ENCODE results near the gene APBA2. TPM values are rescaled to one million over a fixed set of nuclear protein-coding genes. Genes with fewer than 3 reads are reported as not detected.

Gene APBA2
- total and polyA plus RNA-seq, 2 of the 4 experiments (the other 2 are of a cell fraction) = 21.7 to 33.0 TPM

DNA sequence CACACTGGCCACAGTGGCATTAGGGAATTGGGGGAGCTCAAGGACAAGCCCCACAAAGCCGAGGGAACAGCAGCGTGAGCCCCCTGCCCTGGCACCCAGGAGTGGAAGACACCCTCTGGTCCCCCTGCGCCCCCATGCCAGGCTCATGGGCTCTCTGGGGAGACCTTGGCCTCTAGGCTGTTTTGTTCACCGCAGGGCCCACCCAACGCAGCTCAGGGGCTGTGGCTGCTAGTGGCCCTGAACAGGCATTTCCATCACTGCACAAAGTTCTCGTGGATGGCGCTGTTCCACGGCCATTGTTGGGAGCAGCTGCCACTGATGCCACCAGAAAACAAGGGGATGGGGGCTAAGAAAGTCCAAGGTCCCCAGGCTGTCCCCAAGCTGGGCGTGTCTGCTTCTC lies 236.1 kb downstream of the APBA2 start:
- H2AK5ac ChIP-seq (ENCODE audit: low read depth, low read length) = no peak overlapping the region
- no peak overlapping the region for H2BK120ac ChIP-seq (ENCODE audit: low read depth, low read length)
- H3K27ac ChIP-seq (ENCODE audit: insufficient read depth, low read length) = no peak overlapping the region
- no TSS peak for BruUV-seq (replicated peaks)
- no peak overlapping the region for H2BK20ac ChIP-seq (ENCODE audit: low read depth, low read length)
- H3K56ac ChIP-seq (ENCODE audit: extremely low read depth, insufficient read depth, low read length) = no peak overlapping the region
- no peak overlapping the region for H2AFZ ChIP-seq (replicated peaks; ENCODE audit: low read length, poor library complexity)
- H2BK5ac ChIP-seq (ENCODE audit: low read depth, low read length, poor library complexity, severe bottlenecking) = no peak overlapping the region
- no peaks in the 10 kb centered on the region for H3K36me3 ChIP-seq (ENCODE audit: control insufficient read depth, insufficient read depth, low read length)
- intact Hi-C loops (cut with micrococcal nuclease) (no loop called here), dilution Hi-C loops (cut with HindIII; ENCODE audit: low sequenced_read_pairs, unreplicated experiment) (no loop called here), in situ Hi-C loops (cut with MboI; ENCODE audit: low sequenced_read_pairs) (no loop called here)
- H3K14ac ChIP-seq (replicated peaks; ENCODE audit: low read depth, low read length) = no peak overlapping the region
- no peaks in the 10 kb centered on the region for H4K20me1 ChIP-seq (ENCODE audit: insufficient read depth, low read length)
- ATAC-seq (ENCODE audit: low read depth) (no peak), DNase-seq (no peak)
- H4K8ac ChIP-seq (ENCODE audit: low read depth in 2 of 2, low read length in 2 of 2) = no peak overlapping the region
- no peak overlapping the region for H4K5ac ChIP-seq (ENCODE audit: low read depth, low read length)
- no peaks in the 10 kb centered on the region for H3K9me1 ChIP-seq (ENCODE audit: insufficient read depth, low read length)
- no peak overlapping the region for H3K4me3 ChIP-seq (ENCODE audit: insufficient read depth, low read depth, low read length)
- no peak overlapping the region for H3K4me2 ChIP-seq (ENCODE audit: low read depth, low read length)
- ChIA-PET POLR2A (ENCODE audit: unreplicated experiment) (no interaction called here), CTCF (no interaction called here)
- no peak overlapping the region for H3K23ac ChIP-seq (ENCODE audit: low read depth, low read length)
- TF ChIP-seq CEBPB (IDR thresholded peaks at IDR 0.05; ENCODE audit: low read depth, low read length) (no peak), FOS (IDR thresholded peaks at IDR 0.05; ENCODE audit: low read depth, low read length) (no peak), BHLHE40 (IDR thresholded peaks at IDR 0.05; ENCODE audit: low read depth, low read length) (no peak), ELK1 (IDR thresholded peaks at IDR 0.05; ENCODE audit: borderline replicate concordance, low read depth, low read length) (no peak), RCOR1 (IDR thresholded peaks at IDR 0.05; ENCODE audit: insufficient replicate concordance, low read length) (no peak), MAZ (IDR thresholded peaks at IDR 0.05; ENCODE audit: borderline replicate concordance, low read depth, low read length) (no peak)
- TF ChIP-seq, protein P1, sequence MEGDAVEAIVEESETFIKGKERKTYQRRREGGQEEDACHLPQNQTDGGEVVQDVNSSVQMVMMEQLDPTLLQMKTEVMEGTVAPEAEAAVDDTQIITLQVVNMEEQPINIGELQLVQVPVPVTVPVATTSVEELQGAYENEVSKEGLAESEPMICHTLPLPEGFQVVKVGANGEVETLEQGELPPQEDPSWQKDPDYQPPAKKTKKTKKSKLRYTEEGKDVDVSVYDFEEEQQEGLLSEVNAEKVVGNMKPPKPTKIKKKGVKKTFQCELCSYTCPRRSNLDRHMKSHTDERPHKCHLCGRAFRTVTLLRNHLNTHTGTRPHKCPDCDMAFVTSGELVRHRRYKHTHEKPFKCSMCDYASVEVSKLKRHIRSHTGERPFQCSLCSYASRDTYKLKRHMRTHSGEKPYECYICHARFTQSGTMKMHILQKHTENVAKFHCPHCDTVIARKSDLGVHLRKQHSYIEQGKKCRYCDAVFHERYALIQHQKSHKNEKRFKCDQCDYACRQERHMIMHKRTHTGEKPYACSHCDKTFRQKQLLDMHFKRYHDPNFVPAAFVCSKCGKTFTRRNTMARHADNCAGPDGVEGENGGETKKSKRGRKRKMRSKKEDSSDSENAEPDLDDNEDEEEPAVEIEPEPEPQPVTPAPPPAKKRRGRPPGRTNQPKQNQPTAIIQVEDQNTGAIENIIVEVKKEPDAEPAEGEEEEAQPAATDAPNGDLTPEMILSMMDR (conservative IDR thresholded peaks at IDR 0.05; ENCODE audit: low read depth, low read length) = no peak
- no peak overlapping the region for H3K4ac ChIP-seq (ENCODE audit: low read depth, low read length)
- H4K91ac ChIP-seq (ENCODE audit: insufficient read depth, low read depth, low read length) = no peak overlapping the region
- no peaks in the 10 kb centered on the region for H3K79me1 ChIP-seq (ENCODE audit: low read depth in 1 of 2, low read length in 2 of 2)
- H3K4me1 ChIP-seq (ENCODE audit: control insufficient read depth, insufficient read depth, low read length) = no peaks in the 10 kb centered on the region
- H3K18ac ChIP-seq (ENCODE audit: low read depth, low read length) = no peak overlapping the region
- H2AK9ac ChIP-seq (replicated peaks; ENCODE audit: low read depth, low read length, poor library complexity) = no peak overlapping the region
- 60% methylated on average over 3 of the region's 9 CpGs; no CpG with 5 or more reads in 1 of the 2 experiments for WGBS, 2 experiments (ENCODE audit: extremely low coverage in 2 of 2, insufficient read length in 1 of 2)
- no peak overlapping the region for H3K9ac ChIP-seq (ENCODE audit: low read depth, low read length)
- H3K27me3 ChIP-seq (ENCODE audit: control insufficient read depth, insufficient read depth, low read length) = peaks cover 7% of the 10 kb centered on the region
- no peak overlapping the region for H2BK15ac ChIP-seq (ENCODE audit: low read depth, low read length)
- no peaks in the 10 kb centered on the region for H3K9me3 ChIP-seq (ENCODE audit: control insufficient read depth, insufficient read depth, low read length)
